ENCODE measurements around the gene CEBPE.

Gene CEBPE

DNA sequence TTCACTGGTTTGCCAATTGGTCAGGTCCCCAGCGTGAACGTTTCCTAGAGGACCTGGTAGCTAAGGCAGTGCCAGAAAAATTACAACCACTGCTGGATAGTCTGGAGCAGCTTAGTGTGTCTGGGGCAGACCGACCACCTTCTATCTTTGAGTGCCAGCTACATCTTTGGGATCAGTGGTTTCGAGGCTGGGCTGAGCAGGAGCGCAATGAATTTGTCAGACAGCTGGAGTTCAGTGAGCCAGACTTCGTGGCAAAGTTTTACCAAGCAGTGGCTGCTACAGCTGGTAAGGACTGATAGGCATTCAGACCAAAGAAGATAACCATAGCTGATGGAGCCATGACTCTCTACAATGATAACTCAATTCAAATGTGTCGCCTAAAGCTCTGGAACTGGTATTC, 21.3 kb downstream of the CEBPE start:
- H3K4me3 ChIP-seq (ENCODE audit: low read length), result no peak overlapping the region
- H3K27ac ChIP-seq (ENCODE audit: low read length), result no peak overlapping the region
- H3K4me1 ChIP-seq (ENCODE audit: insufficient read depth, low read length), result peaks cover 6% of the 10 kb centered on the region; the same call in 1 of the 2 replicates
- H3K36me3 ChIP-seq (ENCODE audit: insufficient read depth, low read depth, low read length), result peaks cover 32% of the 10 kb centered on the region
- H3K9me3 ChIP-seq (ENCODE audit: insufficient read depth, low read depth, low read length), result no peaks in the 10 kb centered on the region
- no peak overlapping the region for H3K9ac ChIP-seq (ENCODE audit: low read depth, low read length)
- H3K27me3 ChIP-seq (ENCODE audit: insufficient read depth, low read length), result no peaks in the 10 kb centered on the region

DNA sequence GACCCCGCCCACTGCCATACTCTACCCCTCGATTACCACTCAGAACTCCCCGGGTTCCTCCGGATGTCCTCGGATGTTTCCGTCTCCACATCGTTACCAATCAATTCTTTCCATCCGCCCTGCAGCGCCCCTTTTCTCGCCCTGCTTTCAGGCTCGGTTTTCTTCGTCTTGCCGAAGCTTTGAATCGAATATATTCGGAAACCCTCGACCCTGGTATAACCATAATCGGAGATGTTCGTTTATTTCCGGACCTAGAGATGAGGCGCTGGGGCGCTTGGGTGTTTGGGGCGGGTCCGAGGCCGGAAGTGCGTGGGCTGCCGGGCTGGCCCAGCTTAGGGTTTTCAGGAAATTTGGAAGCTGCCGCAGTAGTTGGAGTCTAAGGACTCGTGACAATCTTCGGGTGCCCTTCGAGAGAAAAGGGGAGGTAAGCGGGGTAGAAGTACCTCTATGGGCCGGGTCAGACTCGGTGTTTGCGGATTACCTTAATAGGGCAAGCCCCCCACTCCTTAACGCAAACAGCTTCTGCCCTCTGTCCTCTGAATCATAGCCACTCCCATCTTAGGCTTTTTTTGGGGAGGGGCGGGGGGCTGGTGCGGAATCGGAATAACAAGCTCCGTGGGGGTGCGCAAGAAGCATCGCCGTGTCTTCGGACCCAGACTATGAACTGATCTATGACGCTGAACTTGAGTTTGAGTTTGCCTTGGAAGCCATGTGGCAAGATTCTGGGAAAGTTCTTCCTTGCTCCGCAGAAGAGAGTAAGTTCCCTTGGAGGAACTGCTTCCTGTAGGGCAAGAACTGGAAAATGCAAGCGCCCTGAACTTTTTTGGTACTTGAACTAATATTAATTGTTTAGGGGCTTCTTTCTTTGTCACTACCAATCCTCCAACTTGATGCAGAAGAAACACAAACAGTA, 23.6 kb downstream of the CEBPE start, which contains the start of gene C14orf119:
C14orf119 (plus strand) TSS at position 310 of the 913 bp plus-strand sequence. CDS start 2,154 bp downstream, outside the sequence.
- H3K4me3 ChIP-seq (ENCODE audit: low read length), result peak within 1 kb of the TSS; percentile 92
- peak within 1 kb of the TSS; percentile 97 for H3K27ac ChIP-seq (ENCODE audit: low read length)
- peaks cover 56% of the 10 kb centered on the region for H3K36me3 ChIP-seq (ENCODE audit: insufficient read depth, low read depth, low read length)
- peaks cover 6% of the 10 kb centered on the region; the same call in 1 of the 2 replicates for H3K4me1 ChIP-seq (ENCODE audit: insufficient read depth, low read length)
- H3K9me3 ChIP-seq (ENCODE audit: insufficient read depth, low read depth, low read length), result no peaks in the 10 kb centered on the region
- H3K9ac ChIP-seq (ENCODE audit: low read depth, low read length), result peak within 1 kb of the TSS; percentile 99
- H3K27me3 ChIP-seq (ENCODE audit: insufficient read depth, low read length), result no peaks in the 10 kb centered on the region

DNA sequence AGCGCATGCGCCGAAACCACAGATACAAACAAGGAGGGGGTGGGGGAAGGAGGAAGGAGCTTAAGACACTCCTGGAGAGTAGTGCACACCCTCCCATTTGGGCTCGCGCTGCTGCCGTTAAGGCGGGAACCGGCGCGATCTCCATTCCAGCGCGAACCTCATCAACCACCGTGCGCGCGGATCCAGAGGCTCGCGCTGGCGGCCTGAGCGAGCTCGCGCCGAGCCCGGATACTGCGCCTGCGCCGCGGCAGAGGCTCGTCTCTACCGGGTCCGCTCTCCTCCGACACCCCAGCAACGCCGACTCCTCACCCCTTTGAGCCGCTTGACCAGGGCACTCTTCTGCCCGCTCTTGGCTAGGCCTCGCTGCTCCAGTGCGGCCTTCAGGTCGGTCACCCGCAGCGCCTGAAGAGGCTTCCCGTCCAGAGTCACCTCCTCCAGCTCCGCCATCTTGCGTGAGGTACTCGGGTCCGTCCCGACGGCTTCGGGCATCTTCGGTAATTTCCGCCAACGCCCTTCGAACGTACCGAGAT, 24.3 kb downstream of the CEBPE start, which contains the start of gene ACIN1:
ACIN1 (minus strand) TSS at position 471 of the 530 bp plus-strand sequence; CDS start at position 447, 24 bp downstream.
- Histone ChIP-seq H3K27ac (ENCODE audit: low read length) (peak within 1 kb of the TSS; percentile 97), H3K9me3 (ENCODE audit: insufficient read depth, low read depth, low read length) (no peaks in the 10 kb centered on the region), H3K4me1 (ENCODE audit: insufficient read depth, low read length) (peaks cover 6% of the 10 kb centered on the region; the same call in 1 of the 2 replicates), H3K27me3 (ENCODE audit: insufficient read depth, low read length) (no peaks in the 10 kb centered on the region), H3K4me3 (ENCODE audit: low read length) (peak within 1 kb of the TSS; percentile 92), H3K36me3 (ENCODE audit: insufficient read depth, low read depth, low read length) (peaks cover 63% of the 10 kb centered on the region), H3K9ac (ENCODE audit: low read depth, low read length) (peak within 1 kb of the TSS; percentile 99)

DNA sequence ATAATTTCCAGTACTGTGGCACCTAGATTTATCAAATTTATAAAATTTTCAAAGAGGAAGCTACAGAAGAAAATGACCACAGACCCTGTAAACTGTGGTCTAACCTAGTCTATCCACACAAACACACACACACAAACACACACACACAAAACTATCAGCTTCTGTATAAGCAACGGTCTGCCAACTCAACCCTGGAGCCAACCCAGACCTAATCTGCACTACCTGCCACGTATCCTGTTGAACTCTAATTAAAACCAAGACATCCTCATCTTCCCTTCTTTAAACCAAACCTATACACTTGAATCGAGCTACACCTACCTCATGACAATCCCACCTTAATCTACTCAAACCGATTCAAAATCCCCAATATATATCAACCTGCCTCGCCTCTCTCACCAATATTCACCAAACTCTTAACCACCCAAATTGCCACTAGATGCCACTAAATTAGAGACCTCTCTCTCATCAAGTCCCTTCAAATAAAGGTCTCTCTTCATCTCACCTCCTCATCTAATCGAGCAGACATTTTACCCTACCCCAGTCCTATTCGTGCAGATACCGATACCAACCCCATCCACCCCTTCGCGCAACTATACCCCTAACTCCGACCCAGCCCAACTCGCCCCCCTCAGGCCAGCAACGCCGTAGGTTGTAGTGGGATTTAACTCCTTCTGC, 24.9 kb downstream of the CEBPE start:
- Histone ChIP-seq H3K27ac (ENCODE audit: low read length) (peak overlapping the region; percentile 97), H3K9ac (ENCODE audit: low read depth, low read length) (peak overlapping the region; percentile 99), H3K9me3 (ENCODE audit: insufficient read depth, low read depth, low read length) (no peaks in the 10 kb centered on the region), H3K4me1 (ENCODE audit: insufficient read depth, low read length) (peaks cover 6% of the 10 kb centered on the region; the same call in 1 of the 2 replicates), H3K27me3 (ENCODE audit: insufficient read depth, low read length) (no peaks in the 10 kb centered on the region), H3K4me3 (ENCODE audit: low read length) (peak overlapping the region; percentile 92), H3K36me3 (ENCODE audit: insufficient read depth, low read depth, low read length) (peaks cover 67% of the 10 kb centered on the region)

DNA sequence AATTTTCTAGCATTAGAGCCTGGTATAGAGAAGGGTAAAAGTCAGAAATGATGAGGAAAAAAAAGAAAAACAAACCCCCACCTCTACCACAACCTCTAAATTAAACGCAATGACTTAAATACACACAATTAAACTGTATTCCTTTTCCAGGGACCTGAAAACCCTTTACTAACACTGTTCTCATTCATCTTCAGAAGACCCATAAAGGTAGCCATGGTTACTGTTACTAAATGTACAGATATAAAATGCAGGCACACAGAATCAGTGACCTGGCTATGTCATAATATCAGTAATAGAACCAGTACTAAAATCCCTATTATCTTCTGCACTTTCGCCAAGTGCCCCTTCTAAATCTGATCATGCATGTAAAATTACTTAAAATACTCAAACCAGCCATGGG, 25.5 kb downstream of the CEBPE start:
- H3K9me3 ChIP-seq (ENCODE audit: insufficient read depth, low read depth, low read length), result no peaks in the 10 kb centered on the region
- peaks cover 67% of the 10 kb centered on the region for H3K36me3 ChIP-seq (ENCODE audit: insufficient read depth, low read depth, low read length)
- peak overlapping the region; percentile 92 for H3K4me3 ChIP-seq (ENCODE audit: low read length)
- H3K4me1 ChIP-seq (ENCODE audit: insufficient read depth, low read length), result peaks cover 6% of the 10 kb centered on the region; the same call in 1 of the 2 replicates
- peak overlapping the region; percentile 99; the same call in 1 of the 2 replicates for H3K9ac ChIP-seq (ENCODE audit: low read depth, low read length)
- no peak overlapping the region for H3K27ac ChIP-seq (ENCODE audit: low read length)
- H3K27me3 ChIP-seq (ENCODE audit: insufficient read depth, low read length), result no peaks in the 10 kb centered on the region

- Histone ChIP-seq H3K27ac (ENCODE audit: low read length) (no peak overlapping the region), H3K27me3 (ENCODE audit: insufficient read depth, low read length) (no peaks in the 10 kb centered on the region), H3K9ac (ENCODE audit: low read depth, low read length) (no peak overlapping the region), H3K4me1 (ENCODE audit: insufficient read depth, low read length) (peaks cover 6% of the 10 kb centered on the region; the same call in 1 of the 2 replicates), H3K9me3 (ENCODE audit: insufficient read depth, low read depth, low read length) (no peaks in the 10 kb centered on the region), H3K36me3 (ENCODE audit: insufficient read depth, low read depth, low read length) (peaks cover 67% of the 10 kb centered on the region), H3K4me3 (ENCODE audit: low read length) (peak overlapping the region; percentile 92; the same call in 1 of the 2 replicates)
These were observed 26.0 kb downstream of the CEBPE start for GRCh38 chr14:23093104-23093503.

- Histone ChIP-seq H3K4me1 (ENCODE audit: insufficient read depth, low read length) (no peaks in the 10 kb centered on the region), H3K36me3 (ENCODE audit: insufficient read depth, low read depth, low read length) (peaks cover 70% of the 10 kb centered on the region)
These were observed 27.5 kb downstream of the CEBPE start for GRCh38 chr14:23091294-23092225.

DNA sequence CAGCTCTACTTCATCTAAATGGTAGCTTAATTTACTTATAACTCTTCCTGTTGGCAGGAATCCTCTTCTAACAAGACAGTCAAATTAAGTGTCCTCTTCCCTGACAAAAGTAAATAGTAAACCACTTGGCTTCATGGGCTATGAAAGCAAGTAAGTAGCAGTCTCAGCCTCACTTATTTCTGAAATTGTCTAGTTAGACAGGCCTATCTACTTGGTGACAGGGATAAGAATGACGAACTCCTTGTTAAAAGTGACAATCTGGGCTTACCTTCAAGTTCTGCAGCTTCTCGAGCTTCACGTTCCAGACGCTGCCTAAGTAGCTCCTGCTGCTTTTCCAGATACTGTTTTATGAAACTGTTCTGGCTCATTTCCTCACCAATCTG, 28.8 kb downstream of the CEBPE start:
- Histone ChIP-seq H3K36me3 (ENCODE audit: insufficient read depth, low read depth, low read length) (peaks cover 83% of the 10 kb centered on the region), H3K27ac (ENCODE audit: low read length) (no peak overlapping the region), H3K4me3 (ENCODE audit: low read length) (no peak overlapping the region), H3K9me3 (ENCODE audit: insufficient read depth, low read depth, low read length) (no peaks in the 10 kb centered on the region), H3K9ac (ENCODE audit: low read depth, low read length) (no peak overlapping the region), H3K4me1 (ENCODE audit: insufficient read depth, low read length) (no peaks in the 10 kb centered on the region), H3K27me3 (ENCODE audit: insufficient read depth, low read length) (no peaks in the 10 kb centered on the region)

More at GRCh38 chr14:23091294-23092225, 27.5 kb downstream of the CEBPE start:
- Histone ChIP-seq H3K9me3 (ENCODE audit: insufficient read depth, low read depth, low read length) (no peaks in the 10 kb centered on the region), H3K27me3 (ENCODE audit: insufficient read depth, low read length) (no peaks in the 10 kb centered on the region), H3K27ac (ENCODE audit: low read length) (no peak overlapping the region), H3K9ac (ENCODE audit: low read depth, low read length) (no peak overlapping the region), H3K4me3 (ENCODE audit: low read length) (no peak overlapping the region)

DNA sequence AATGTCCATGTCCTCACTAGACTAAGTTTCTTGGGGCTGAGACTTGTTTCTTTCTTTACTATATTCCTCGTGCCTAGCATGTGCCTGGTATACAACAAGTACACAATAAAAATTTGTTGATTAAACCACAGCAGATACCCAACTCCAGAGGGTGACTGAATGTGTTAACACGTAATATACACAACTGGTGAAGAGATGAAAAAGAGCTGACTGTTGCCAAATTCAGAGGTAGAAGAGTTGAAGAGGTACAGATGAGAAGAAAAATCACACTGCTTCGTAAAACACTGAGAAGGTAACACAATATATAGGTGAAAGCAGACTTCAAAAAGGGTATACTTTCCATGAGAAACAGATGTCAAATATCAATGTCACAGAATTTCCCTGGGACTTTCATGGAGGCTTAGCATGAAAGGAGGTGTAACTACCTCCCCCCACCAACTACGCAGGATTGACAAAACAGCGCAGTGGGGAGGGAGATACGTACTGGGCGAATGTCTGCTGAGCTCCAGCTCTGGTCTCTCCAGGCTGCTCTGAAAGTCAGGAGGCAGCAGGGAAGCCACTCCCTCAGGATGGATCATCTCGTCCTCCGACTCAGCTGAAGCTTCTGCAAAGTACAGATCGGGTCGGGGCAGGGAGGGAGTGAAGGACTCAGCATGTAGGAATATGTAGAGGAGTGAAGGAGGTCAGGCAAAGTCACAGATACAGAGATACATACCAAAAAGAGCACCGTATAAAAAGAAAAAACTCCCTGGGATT, 29.4 kb downstream of the CEBPE start:
- no peak overlapping the region for H3K9ac ChIP-seq (ENCODE audit: low read depth, low read length)
- no peaks in the 10 kb centered on the region for H3K4me1 ChIP-seq (ENCODE audit: insufficient read depth, low read length)
- no peaks in the 10 kb centered on the region for H3K27me3 ChIP-seq (ENCODE audit: insufficient read depth, low read length)
- no peak overlapping the region for H3K27ac ChIP-seq (ENCODE audit: low read length)
- no peak overlapping the region for H3K4me3 ChIP-seq (ENCODE audit: low read length)
- H3K9me3 ChIP-seq (ENCODE audit: insufficient read depth, low read depth, low read length), result no peaks in the 10 kb centered on the region
- peaks cover 89% of the 10 kb centered on the region for H3K36me3 ChIP-seq (ENCODE audit: insufficient read depth, low read depth, low read length)

GRCh38 chr14:23086565-23086964, 32.5 kb downstream of the CEBPE start:
- Histone ChIP-seq H3K4me3 (ENCODE audit: low read length) (no peak overlapping the region), H3K9ac (ENCODE audit: low read depth, low read length) (no peak overlapping the region), H3K36me3 (ENCODE audit: insufficient read depth, low read depth, low read length) (peaks cover 99% of the 10 kb centered on the region), H3K4me1 (ENCODE audit: insufficient read depth, low read length) (no peaks in the 10 kb centered on the region), H3K9me3 (ENCODE audit: insufficient read depth, low read depth, low read length) (no peaks in the 10 kb centered on the region), H3K27ac (ENCODE audit: low read length) (no peak overlapping the region), H3K27me3 (ENCODE audit: insufficient read depth, low read length) (no peaks in the 10 kb centered on the region)
